ENCODE results near the gene TIA1.

GRCh38 chr2:70212298-70212932 is 36.0 kb downstream of the TIA1 start:
- TF ChIP-seq CTCF (IDR thresholded peaks at IDR 0.05) (no peak), NFYB (CRISPR knock-in tag; conservative IDR thresholded peaks at IDR 0.05; ENCODE audit: low read depth) (no peak)

Data from WTC11 (cell line).